ENCODE measurements around the gene HBZ. TPM values are rescaled to one million over a fixed set of nuclear protein-coding genes. Genes with fewer than 3 reads are reported as not detected.

The HBZ gene
- total and polyA plus RNA-seq, 2 of the 8 experiments (the other 6 are each of a cell fraction or from before 2014, with no cell fraction given) = 0.12 TPM; not detected in 1

DNA sequence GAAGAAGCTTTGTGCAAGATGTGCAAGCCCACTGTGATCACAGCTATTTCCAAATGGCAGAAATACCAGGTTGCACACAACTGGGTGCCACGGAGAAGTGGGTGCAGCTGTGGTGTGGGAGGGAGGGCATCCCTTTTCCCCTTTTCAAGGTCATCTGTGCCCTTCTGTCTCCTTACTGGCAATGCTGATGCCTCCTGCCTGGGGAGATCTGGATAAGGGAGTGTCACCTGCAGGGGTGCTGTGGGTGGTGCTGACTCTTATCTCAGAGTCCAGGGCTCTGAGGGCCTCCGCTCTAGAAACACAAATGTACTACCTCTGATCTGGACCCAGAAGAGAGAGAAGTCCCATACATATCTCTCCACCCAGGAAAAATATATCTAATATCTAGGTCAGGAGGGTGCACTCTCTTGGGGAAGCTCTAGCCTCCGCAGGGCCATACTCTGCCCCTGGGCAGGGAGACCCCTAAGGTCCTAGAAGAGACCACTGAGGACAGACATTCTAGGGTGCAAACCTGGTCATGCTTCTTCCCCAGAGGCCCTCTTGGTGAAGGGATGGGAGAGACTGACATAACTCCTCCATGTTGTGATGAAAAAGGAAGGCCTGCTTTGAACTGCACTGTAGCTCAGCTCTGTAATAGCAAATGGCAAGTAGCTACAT, 32.5 kb upstream of the HBZ start (continued):
- no peak for TF ChIP-seq MAFK (IDR thresholded peaks at IDR 0.05; ENCODE audit: low read depth, low read length)
- no peak for TF ChIP-seq RBBP5 (IDR thresholded peaks at IDR 0.05; ENCODE audit: borderline replicate concordance, low read depth, low read length)
- no peak for TF ChIP-seq RXRA (IDR thresholded peaks at IDR 0.05; ENCODE audit: insufficient read depth, low read depth, low read length)
- TF ChIP-seq KDM1A (IDR thresholded peaks at IDR 0.05; ENCODE audit: borderline replicate concordance, low read length) = no peak
- no peak for TF ChIP-seq EGR1 (IDR thresholded peaks at IDR 0.05; ENCODE audit: borderline replicate concordance, low read depth, low read length)
- TF ChIP-seq HDAC6 (IDR thresholded peaks at IDR 0.05; ENCODE audit: low read depth, low read length) = no peak
